ENCODE results near the gene PSMD9.
"Not testable (repeated sequence)": the region's sequence is repeated elsewhere in the genome, so short reads cannot be mapped to it uniquely, and the experiment has no call there.

The PSMD9 gene

DNA sequence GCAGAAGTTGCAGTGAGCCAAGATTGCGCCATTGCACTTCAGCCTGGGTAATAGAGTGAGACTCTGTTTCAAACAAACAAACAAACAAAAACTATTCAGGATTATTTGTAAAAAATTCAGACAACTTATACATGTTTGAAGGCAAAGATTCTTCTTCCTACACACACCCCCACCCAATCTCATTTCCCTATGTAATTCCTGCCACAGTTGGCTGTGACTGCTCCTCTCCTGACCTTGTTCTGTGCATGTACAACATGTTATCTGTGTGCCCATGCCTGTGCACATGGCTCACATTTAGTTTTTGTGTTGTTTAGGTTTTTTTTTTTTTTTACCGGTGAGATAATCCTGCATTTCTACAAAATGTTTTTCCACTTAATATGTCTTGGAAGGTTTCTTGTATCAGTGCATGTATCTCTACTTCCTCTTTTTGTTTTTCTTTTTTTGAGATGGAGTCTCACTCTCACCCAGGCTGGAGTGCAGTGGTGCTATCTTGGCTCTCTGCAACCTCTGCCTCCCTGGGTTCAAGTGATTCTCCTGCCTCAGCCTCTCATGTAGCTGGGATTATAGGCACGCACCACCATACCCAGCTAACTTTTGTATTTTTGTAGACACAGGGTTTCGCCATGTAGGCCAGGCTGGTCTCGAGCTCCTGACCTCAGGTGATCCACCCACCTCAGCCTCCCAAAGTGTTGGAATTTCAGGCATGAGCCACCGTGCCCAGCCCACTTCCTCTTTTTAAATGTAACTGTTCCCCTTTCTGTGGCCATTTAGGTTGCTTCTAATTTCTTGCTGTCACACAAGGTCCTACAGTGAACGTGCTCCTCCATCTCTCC, 38.5 kb downstream of the PSMD9 start:
- TF ChIP-seq, protein P1, sequence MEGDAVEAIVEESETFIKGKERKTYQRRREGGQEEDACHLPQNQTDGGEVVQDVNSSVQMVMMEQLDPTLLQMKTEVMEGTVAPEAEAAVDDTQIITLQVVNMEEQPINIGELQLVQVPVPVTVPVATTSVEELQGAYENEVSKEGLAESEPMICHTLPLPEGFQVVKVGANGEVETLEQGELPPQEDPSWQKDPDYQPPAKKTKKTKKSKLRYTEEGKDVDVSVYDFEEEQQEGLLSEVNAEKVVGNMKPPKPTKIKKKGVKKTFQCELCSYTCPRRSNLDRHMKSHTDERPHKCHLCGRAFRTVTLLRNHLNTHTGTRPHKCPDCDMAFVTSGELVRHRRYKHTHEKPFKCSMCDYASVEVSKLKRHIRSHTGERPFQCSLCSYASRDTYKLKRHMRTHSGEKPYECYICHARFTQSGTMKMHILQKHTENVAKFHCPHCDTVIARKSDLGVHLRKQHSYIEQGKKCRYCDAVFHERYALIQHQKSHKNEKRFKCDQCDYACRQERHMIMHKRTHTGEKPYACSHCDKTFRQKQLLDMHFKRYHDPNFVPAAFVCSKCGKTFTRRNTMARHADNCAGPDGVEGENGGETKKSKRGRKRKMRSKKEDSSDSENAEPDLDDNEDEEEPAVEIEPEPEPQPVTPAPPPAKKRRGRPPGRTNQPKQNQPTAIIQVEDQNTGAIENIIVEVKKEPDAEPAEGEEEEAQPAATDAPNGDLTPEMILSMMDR (conservative IDR thresholded peaks at IDR 0.05; ENCODE audit: low read depth, low read length) = no peak
- DNase-seq (ENCODE audit: low read depth) = no peak
- H3K4me3 ChIP-seq (ENCODE audit: low read length) = no peak overlapping the region

DNA sequence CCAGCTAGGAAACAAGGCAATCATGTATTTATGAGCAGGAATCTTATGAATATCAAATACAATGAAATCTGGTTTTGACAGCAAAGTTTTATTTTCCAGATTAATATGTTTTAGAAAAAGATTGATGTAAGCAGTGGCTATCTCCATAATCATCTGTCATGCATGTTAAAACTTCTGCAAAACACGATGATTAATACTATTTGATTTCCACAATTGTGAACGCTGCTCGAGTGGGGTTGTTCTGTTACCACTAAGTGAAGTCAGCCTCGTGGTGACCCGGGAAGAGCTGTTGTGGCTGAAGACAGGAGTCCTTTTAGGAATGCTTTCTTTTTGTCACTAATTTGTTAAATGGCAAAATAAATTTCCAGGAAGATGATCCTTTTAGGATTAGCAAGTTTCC, 39.2 kb downstream of the PSMD9 start:
- no peak for DNase-seq (ENCODE audit: low read depth)
- TF ChIP-seq, protein P1 (conservative IDR thresholded peaks at IDR 0.05; ENCODE audit: low read depth, low read length) = no peak
- H3K4me3 ChIP-seq (ENCODE audit: low read length) = no peak overlapping the region

DNA sequence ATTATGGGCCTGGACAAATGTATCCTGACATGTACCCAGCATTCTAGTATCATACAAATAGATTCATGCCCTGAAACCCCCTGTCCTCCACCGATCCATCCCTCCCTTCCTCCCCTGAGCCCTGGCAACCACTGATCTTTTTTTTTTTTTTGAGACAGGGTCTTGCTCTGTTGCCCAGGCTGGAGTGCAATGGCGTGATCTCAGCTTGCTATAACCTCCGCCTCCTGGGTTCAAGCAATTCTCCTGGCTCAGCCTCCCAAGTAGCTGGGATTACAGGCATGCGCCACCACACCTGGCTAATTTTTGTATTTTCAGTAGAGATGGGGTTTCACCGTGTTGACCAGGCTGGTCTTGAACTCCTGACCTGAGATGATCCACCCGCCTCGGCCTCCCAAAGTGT, 41.0 kb downstream of the PSMD9 start:
- not testable (repeated sequence) for DNase-seq (ENCODE audit: low read depth); H3K4me3 ChIP-seq (ENCODE audit: low read length)

DNA sequence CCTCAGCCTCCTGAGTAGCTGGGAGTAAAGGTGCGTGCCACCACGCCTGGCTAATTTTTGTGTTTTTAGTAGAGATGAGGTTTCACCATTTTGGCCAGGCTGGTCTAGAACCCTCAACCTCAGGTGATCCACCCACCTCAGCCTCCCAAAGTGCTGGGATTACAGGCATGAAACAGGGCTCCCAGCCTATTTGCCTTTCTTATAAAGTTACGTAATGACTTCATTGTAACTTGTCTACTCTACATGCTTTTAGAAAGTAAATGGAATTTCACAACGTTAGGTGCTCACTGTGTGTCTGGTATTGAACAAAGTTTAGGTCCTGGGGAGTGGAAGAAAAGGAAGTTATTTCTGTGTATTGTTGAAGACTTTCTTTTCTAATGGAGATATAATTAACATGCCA, 42.3 kb downstream of the PSMD9 start:
- no peak overlapping the region for H3K4me3 ChIP-seq (ENCODE audit: low read length)
- DNase-seq (ENCODE audit: low read depth) = no peak
- TF ChIP-seq, protein P1 (conservative IDR thresholded peaks at IDR 0.05; ENCODE audit: low read depth, low read length) = no peak

DNA sequence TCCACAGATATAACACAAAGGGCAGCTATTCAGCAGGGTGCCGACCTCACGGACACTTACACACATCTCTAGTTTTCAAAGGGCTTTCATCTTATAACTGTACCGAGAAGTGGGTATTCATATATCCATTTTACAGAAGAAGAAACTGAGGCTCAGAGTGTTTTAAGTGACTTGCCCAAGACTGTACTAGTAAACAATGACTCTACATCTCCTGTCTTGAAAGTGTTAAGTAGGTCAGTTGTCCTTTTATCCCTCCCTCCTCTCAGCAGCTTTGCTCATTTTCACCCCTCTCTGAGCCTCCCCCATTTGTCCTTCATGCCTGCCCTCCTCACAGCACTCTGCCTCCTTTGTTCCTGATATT, 43.6 kb downstream of the PSMD9 start:
- DNase-seq (ENCODE audit: low read depth) = no peak
- H3K4me3 ChIP-seq (ENCODE audit: low read length) = no peak overlapping the region
- TF ChIP-seq, protein P1 (conservative IDR thresholded peaks at IDR 0.05; ENCODE audit: low read depth, low read length) = no peak

DNA sequence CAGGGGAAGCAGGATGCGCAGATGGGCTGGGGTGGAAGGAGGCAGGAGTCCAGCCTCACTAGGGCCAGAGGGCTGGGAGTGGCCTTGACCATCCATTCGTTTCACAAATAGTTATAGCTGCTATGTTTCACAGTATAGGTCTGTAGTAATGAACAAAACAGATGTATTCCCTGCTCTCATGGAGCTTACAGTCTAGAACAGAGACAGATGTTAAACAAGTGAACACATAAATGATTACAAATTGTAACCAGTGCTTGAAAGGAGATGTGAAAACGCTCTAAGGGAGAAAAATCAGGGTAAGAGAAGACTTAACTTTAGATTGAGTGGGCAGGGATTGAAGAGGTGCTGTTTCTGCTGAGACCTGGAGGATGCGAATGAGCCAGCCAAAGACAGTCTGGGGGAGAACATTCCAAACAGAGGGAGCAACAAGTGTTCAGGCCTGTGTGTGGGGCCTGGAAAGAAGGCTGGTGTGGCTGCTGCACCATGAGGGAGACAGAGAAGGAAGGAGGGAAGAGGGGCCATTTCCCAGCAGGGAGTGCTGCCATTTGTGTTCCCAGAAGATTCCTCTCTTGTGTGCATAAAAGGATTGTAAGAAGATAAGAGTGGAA, 44.4 kb downstream of the PSMD9 start:
- TF ChIP-seq, protein P1 (conservative IDR thresholded peaks at IDR 0.05; ENCODE audit: low read depth, low read length) = no peak
- DNase-seq (ENCODE audit: low read depth) = no peak
- no peak overlapping the region for H3K4me3 ChIP-seq (ENCODE audit: low read length)

DNA sequence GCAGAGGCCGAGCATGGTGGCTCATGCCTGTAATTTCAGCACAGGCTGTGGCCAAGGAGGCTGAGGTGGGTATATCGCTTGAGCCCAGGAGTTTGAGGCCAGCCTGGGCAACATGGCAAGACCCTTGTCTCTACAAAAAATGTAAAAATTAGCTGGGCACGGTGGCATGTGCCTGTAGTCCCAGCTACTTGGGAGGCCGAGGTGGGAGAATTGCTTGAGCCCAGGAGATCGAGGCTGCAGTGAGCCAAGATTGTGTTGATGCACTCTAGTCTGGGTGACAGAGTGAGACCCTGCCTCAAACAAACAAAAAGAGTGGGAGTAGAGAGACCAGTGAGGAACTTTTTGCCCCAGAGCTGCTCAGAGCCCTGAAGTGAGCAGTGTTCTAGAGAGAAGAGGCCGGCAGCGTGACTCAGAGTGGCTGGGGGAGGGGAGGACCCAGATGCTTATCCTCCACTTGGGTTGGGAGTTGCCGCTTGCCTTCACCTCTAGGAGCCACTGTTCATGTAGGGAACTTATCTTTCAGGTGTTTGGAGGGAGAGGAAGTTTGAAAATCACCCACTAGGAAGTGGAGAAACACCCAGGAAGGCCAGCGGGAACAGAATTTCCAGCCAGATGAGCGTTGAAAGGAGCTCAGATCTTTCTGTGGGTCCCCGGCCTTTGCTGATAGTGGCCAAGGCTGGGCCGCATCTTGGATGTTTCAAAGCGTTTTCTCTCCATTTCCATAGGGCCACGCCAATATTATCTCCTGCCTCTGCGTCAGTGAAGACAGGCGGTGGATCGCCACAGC, 45.1 kb downstream of the PSMD9 start:
- H3K4me3 ChIP-seq (ENCODE audit: low read length) = no peak overlapping the region
- TF ChIP-seq, protein P1 (conservative IDR thresholded peaks at IDR 0.05; ENCODE audit: low read depth, low read length) = no peak
- no peak for DNase-seq (ENCODE audit: low read depth)

Data from retinal pigment epithelial cell (primary cell).